ENCODE measurements around the gene ZNF609.

- TF ChIP-seq CTCF (IDR thresholded peaks at IDR 0.05) = peak; percentile 8; the same call in 1 of the 3 replicates
- TF ChIP-seq USF2 (IDR thresholded peaks at IDR 0.05) = no peak
- TF ChIP-seq POLR2A (IDR thresholded peaks at IDR 0.05; ENCODE audit: low read length) = no peak
- TF ChIP-seq PHF8 (IDR thresholded peaks at IDR 0.05; ENCODE audit: borderline replicate concordance, low read depth) = no peak
- TF ChIP-seq REST (IDR thresholded peaks at IDR 0.05) = no peak
- no peak for TF ChIP-seq ELK1 (IDR thresholded peaks at IDR 0.05; ENCODE audit: low read depth, low read length)
- TF ChIP-seq NFE2L2 (conservative IDR thresholded peaks at IDR 0.05; ENCODE audit: low read length) = no peak
- TF ChIP-seq ESRRA (IDR thresholded peaks at IDR 0.05; ENCODE audit: borderline replicate concordance, low read length) = no peak
- TF ChIP-seq HOXA7 (CRISPR knock-in tag; IDR thresholded peaks at IDR 0.05) = no peak
- TF ChIP-seq TP53 (CRISPR knock-in tag; IDR thresholded peaks at IDR 0.05) = no peak
- TF ChIP-seq CEBPB (IDR thresholded peaks at IDR 0.05) = no peak
These were observed 230.4 kb downstream of the ZNF609 start for GRCh38 chr15:64690578-64691296.

Data from A549 (cell line).